Activated CD4-positive, alpha-beta T cell treated with anti-CD3 and anti-CD28 coated beads for 48 hours (primary cell): ENCODE measurements around the gene AMPH.
"Not testable (repeated sequence)": the region's sequence is repeated elsewhere in the genome, so short reads cannot be mapped to it uniquely, and the experiment has no call there.

Experiments
- DNase-seq: peaks from one replicate; pipeline ENCODE4 v3.0.0-alpha.2; 2020

The AMPH gene

DNA sequence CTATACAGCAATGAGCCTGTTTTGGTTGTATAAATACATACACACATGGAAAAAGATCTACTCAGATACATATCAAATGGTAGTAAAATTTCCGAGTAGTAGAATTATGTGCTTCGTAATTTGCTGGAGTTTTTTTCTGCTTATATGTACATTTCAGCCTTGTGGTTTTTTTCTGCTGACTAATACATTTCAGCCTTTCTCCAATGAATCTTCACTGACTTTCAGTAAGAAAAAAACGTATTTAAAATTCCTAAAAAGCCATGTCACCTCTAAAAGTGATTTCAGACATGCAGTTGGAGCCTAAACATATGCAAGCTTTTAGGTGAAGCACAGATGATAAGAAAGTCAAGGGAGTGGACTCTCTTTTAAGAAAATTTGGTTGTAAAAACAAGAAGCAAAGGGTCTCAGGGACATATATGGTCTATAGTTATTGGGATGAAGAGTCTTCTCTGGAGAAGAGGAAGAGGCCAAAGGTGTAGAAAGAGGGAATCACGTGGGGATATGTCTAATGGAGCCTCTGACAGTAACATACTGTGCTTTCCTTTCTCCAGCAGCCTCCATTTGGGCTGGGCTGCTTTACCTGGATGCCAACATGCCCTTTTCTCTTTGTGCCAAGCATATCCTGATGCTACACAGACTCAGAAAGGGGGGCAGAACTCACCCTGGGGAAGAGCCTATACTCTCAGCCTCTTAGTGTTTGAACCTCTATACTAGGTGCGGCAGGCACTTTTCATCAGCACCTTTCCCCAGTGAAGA, 2.4 kb downstream of the AMPH start:
- no peak for DNase-seq

DNA sequence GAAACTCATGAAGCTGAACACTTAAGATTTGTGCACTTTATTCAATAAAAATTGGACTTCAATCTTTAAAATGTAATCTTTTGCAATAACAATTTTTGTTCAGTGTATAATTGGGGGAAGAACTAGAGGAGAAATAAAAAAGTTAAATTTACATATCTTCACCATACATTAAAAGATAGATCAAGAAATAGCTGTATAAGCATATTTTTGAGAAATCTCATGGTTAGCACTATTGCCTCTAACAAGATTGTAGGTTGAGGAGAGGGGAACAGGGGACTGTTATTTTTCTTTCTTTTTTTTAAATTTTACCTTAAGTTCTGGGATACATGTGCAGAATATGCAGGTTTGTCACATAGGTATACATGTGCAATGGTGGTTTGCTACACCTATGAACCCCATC, 5.3 kb downstream of the AMPH start:
- no peak for DNase-seq

GRCh38 chr7:38615665-38616064, 15.5 kb downstream of the AMPH start:
- no peak for DNase-seq

GRCh38 chr7:38607466-38607865, 23.7 kb downstream of the AMPH start:
- DNase-seq: no peak

GRCh38 chr7:38600741-38601140, 30.4 kb downstream of the AMPH start:
- no peak for DNase-seq

- no peak for DNase-seq
These were observed 36.2 kb downstream of the AMPH start for GRCh38 chr7:38594949-38595348.

DNA sequence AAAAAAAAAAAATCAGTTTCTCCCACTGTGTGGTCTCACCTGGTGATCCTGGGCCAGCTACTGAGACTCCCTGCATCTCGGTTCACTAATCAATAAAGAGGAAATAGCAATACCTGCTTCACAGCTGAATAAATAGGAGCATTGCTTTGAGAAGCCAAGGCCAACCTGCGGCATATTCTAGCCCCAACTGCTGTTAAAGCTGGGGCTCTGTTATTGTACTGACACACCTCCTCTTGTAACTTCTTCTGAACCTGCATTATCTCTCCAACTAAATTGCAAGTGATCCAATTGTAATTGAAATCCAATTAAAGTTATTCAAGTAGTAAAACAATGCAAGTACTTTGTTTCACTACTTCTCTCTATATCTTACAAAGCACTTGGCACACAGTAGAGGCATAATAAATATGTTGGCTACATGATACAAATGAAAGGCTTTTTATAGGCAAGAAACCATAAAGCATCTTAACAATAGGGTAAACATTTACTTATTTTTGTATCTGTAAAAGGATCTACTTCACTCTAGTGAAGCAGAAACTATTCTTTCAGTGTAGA, 38.4 kb downstream of the AMPH start:
- DNase-seq: no peak

DNA sequence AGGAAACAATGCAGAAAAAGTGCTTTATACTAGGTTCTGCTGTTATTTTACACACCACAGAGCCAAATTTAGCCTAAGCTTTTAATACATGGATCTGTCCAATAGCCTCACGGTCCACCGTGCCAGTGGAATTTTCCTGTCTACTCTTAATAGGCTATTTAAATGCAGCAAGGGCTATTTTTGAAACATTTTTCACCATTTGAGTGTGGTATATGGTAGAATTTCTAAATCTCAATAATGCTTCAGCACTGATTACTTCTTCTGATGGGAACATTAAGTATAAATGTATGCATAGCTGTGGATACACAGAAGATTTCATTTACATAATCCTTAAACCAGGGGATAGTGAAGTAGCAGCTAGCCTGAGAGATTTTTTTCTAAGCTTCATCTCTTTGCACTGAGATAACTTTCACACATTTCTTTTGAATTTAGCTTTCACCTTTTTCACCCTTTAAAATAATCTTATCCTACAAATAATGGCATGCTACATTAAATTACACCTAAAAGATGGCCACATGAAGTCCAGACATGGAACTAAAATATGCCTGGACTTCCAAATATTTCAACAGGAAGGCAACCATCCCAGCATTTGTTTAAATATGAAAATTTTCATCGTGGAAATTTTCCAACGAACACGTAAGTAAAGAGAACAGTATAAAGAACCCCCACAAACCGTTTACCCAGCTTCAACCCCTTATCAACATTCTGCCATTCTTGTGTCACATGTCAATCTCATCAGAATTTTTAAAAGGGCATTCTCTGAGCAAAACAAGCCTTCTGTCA, 45.4 kb downstream of the AMPH start:
- no peak for DNase-seq

GRCh38 chr7:38584443-38585210, 46.5 kb downstream of the AMPH start:
- no peak for DNase-seq

DNA sequence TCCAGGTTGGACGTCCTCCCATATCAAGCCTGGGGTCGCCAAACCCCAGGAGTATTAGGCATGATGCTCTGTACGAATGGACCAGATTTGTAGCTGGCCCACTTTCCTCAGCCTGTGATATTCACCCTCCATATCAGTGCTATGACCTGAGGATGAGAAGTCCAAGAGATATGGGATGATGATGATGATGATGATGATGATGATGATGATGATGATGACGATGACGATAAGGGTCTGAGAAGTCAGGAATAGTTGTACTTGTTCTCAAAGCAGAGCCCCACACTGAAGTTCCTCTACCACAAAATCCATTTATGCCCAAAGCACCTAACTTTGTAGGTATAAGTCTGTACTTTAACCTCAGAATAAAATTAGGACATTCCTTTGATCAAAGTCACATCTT, 50.7 kb downstream of the AMPH start:
- no peak for DNase-seq

- DNase-seq: no peak
These were observed 57.1 kb downstream of the AMPH start for GRCh38 chr7:38574086-38574485.

DNA sequence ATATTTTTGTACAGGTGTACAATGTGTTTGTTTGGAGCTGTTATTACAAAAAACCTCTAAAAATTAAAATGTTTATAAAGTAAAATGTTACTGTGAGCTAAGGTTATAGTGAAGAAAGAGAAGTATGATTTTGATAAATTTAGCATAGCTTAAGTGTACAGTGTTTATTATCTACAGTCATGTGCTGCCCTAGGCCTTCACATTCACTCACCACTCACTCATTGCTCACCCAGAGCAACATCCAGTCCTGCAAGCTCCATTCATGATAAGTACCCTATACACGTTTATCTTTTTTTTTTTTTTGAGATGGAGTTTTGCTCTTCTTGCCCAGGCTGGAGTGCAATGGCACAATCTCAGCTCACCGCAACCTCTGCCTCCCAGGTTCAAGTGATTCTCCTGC, 59.6 kb downstream of the AMPH start:
- not testable (repeated sequence) for DNase-seq

DNA sequence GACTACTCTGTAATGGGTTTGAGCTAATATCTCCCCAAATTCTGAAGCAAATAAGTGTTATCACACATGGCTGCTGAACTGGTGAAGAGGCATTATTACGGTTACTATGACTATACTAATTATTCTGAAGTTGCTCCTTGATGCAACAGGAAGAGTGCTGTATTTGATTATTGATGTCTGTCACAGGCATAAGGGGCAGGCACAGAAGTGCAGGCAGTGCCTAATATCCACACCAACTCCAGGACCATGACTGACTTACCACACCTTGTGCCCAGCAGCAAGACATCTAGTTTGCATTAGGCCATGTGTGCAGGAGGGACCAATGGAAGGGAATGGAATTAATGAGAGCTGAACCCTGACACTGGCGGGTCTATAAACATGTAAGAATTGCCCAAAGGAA, 62.7 kb downstream of the AMPH start:
- no peak for DNase-seq

- no peak for DNase-seq
These were observed 65.9 kb downstream of the AMPH start for GRCh38 chr7:38565289-38565688.

GRCh38 chr7:38563741-38564140, 67.4 kb downstream of the AMPH start:
- no peak for DNase-seq

GRCh38 chr7:38561166-38561565, 70.0 kb downstream of the AMPH start:
- DNase-seq: no peak

DNA sequence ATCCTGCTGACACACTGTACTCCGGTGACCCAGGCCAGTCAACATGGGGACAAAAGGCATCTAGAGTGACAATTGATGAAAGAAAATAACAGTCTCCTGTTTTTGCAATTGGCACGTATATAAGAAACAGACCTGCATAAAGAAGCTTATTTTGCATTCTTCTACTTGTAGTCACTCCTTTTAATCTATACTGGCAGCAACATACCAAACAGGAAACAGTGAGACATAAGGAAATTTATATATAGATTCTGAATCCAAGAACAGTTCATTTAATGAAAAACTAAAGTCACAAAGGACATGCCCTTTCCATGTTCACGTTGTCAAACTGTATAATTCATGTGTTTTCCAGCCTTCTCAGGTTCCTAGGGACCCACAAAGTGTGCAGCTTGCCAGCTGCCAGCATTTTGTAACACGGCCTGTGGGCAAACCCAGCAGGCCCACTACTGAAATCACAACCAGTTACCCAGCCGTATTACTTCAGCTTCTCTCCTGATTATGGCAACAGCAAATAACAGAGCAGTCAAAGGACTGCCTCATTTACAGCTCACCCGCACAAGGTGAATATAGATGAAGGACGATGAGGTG, 72.3 kb downstream of the AMPH start:
- DNase-seq: no peak

DNA sequence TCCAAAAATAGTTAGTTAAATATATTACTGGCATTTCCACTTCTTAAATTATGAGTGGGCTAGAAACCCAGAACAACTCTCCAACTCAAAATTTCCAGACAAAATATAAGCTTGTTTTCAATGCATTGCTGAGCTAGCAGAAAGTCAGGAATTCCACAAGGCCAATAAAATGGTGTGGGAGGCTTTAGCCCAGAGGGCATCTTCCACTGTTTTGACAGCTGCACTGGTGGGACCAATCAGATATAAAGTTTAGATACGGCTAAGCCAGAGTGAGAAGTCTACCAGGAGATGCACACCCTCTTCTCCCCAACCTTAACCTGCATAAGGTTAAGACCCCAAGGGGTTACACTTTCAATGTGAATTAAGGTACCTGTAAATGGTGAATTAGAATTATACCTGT, 76.6 kb downstream of the AMPH start:
- DNase-seq: no peak

DNA sequence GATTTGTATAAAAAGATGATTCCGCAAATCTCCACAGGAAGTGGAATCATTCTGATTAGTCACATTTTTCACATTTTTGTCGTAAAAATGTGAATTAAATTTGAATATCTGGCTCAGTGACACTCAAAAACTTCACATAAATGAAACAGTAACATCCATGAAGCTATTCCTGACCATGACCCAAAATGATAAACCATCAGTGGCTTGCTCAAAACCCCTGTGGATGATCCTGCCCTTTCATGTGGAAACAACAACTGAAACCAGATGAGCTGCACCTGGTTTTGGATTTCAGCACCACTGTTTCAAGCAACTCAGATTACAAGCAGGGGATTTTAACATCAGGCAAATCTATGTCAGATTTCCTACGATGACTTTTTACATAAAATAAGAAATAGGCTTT, 80.3 kb downstream of the AMPH start:
- no peak for DNase-seq

DNA sequence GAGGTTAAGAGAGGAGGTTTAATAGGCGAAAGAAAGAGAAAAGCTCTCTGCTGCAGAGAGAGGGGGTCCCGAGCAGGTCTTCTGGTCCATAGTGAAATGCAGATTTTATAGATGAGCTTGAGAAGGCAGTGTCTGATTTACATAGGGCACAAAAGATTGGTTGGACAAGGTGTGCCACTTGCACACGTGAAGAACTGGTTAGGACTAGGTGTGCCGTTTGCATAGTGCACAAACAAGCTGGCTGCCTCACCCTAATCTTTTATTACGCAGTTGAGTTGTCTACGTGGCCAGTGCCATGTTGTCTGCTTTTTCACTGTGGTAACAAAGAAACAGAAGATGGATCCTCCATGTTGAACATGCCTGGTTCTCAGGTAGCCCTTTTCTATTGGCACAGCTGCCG, 82.6 kb downstream of the AMPH start:
- DNase-seq: no peak

- no peak for DNase-seq
These were observed 84.4 kb downstream of the AMPH start for GRCh38 chr7:38546763-38547162.

DNA sequence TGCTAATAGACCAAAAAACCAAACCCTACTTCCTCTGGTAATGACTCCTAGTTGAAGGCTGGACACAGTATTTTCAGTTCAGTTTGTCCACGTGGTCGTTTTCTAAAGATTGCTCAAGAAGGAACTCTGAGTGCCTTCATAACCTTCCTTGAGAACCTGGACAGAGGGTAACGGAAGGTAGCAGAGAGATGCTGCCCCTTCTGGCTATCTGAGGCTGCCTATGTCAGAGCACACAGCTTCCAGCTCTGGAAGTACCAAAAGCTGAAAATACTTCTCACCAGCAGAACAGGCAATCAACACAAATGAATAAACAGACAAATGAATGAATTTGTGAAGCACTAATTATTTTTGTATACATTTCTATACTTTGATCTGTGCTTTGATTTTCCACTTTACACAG, 85.2 kb downstream of the AMPH start:
- DNase-seq: no peak

DNA sequence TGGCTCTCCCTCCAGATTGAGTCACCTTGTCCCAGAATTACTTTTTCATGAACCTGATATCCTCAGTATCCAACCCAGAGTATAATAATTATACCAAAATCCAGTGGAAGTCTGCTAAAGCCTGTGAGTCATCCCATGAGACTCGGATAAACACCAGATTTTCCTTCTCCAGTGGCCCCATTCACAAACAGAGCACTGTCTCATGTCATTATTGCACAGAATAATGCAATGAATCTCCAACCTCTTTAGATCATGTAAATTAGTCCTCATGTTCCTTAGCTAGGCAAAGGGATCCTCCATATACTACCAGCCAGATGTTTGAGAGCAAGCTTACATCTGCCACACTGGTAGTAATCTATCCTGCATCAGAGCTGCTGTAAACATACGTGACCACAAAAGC, 89.0 kb downstream of the AMPH start:
- no peak for DNase-seq
